Kidney glomerular epithelial cell (primary cell): ENCODE measurements around the gene GAREM1.
"Not testable (repeated sequence)": the region's sequence is repeated elsewhere in the genome, so short reads cannot be mapped to it uniquely, and the experiment has no call there.

Experiments used
- DNase-seq: peaks from one replicate; lab custom pipeline; 2025; lab: John Stamatoyannopoulos, UW

The GAREM1 gene

GRCh38 chr18:32470714-32471633 is at the start of gene GAREM1:
Gene GAREM1 (minus strand): TSS chr18:32470882. CDS start chr18:32470428, 454 bp downstream.
- peak; percentile 95 for DNase-seq

- DNase-seq = no peak
Measured at GRCh38 chr18:32511147-32511546, 40.5 kb upstream of the GAREM1 start.

GRCh38 chr18:32509111-32509510 is 38.4 kb upstream of the GAREM1 start:
- no peak for DNase-seq

DNA sequence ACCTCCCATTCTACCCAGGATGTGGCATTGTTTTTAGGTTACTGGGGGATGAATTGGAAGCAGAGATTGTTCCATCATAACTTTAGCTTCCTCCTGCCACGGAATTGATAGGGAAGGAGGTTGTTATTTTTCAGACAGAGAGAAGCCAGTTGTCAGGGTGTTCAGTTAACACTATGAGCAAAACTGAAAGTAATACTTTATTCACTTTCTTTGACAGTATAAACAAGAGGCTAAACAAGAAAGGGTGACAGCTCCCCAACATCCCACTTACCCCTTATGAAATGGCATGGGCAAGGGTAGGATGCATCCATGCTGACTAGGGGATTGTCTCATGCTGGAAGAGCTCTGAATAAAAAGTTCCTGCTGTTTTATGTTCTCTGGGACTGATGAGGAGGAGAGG is 36.4 kb upstream of the GAREM1 start:
- no peak for DNase-seq

GRCh38 chr18:32502014-32502413 is 31.3 kb upstream of the GAREM1 start:
- no peak for DNase-seq

GRCh38 chr18:32501242-32501641 is 30.6 kb upstream of the GAREM1 start:
- DNase-seq = not testable (repeated sequence)

GRCh38 chr18:32483002-32483401 is 12.3 kb upstream of the GAREM1 start:
- no peak for DNase-seq

DNA sequence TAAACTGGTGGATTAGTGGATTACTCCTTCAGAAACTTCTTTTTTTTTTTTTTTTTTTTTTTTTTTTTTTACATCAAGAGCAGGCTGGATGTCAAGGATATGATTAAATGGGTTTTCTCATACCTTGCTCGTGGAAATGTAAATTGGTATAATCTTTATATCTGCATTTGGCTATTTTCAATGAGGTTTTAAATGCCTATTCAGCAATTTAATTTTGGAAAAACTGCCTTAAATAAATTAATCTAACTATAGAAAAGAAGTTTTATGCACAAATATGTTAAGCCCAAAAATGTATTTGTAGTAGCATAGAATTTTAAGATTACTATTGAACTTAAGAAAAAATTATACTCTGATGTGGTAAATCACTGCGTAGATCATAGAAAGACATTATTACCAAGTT is 11.4 kb upstream of the GAREM1 start:
- no peak for DNase-seq

GRCh38 chr18:32480581-32480980 is 9.9 kb upstream of the GAREM1 start:
- no peak for DNase-seq

DNA sequence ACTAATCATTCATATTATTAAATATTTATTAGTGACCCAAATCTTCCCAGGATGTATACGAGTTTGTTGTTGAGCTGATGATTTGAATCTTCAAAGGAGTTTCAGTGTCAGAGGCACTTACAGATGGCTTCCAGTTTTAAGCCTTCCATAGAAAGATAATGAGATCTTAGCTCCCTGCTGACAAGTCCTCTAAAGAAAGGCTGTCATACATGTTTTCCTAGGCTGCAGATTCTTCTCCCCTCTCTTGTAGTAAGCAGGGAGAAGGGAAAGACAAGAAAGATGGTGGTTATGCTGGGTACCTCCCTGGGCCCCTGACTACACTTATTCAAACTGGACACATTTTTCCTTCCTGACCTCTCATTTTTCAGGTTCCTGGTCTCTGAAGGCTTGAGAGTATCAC is 8.1 kb upstream of the GAREM1 start:
- DNase-seq = no peak

- DNase-seq = no peak
Measured at GRCh38 chr18:32478317-32478716, 7.6 kb upstream of the GAREM1 start.

DNA sequence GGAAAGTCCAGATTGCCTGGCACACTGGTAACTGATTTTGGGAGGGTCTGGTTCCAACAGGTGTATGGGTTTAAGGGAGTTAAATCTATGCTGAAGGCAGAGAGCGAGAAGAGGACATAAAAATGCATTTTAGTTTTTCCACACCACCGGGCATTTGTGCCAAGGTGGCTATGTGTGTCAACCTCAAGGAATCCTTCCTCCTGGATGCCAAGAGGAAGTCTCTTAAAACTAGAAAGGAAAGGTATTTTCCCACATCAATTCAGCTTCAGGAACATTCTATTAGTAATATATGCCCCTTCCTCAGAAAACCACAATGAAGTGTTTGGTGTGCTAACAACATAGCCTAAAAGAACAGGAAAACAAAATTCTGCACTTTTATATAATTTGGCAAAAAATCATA is 5.4 kb upstream of the GAREM1 start:
- no peak for DNase-seq

DNA sequence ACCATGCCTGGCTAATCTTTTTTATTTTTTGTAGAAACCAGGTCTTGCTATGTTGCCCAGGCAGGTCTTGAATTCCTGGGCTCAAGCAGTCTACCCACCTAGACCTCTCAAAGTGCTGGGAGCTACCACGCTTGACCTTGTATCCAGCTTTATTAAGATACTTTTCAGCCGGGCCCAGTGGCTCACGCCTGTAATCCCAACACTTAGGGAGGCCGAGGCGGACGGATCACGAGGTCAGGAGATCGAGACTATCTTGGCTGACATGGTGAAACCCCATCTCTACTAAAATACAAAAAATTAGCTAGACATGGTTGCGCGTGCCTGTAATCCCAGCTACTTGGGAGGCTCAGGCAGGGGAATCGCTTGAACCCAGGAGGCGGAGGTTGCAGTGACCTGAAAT is 4.4 kb upstream of the GAREM1 start:
- DNase-seq = not testable (repeated sequence)

DNA sequence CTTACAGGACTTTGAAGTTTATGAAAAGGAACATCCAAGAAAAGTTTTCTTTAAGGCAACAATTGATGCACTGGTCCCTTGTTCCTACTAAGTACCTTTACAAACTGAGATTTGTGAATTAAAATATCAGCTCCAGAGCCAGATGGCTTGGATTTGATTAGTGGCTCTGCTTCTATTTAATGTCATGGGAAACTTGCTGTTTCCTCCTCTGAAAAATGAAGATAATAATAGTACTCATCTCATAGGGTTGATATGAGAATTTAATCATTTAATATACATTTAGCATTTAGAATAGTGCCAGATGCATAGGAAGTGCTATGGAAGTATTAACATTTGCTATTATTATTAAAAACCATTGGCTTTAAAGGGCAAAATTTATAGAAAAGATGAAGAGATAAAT is 2.6 kb upstream of the GAREM1 start:
- no peak for DNase-seq

- DNase-seq = no peak
Measured at GRCh38 chr18:32472841-32473240, 2.2 kb upstream of the GAREM1 start.

DNA sequence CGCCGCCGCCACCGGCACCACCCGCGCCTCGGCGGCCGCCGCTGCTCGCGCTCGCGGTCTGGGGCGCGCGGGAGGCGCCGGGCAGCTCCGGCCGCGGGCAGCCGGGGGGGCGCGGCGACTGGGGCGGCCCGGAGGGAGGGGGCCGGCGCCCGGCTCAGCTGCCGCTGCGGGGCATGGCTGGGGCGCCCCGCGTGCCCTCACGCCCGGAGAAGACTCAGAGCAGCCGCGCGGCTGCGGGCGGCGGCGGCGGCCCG is 295 bp downstream of the GAREM1 start:
- DNase-seq = no peak

DNA sequence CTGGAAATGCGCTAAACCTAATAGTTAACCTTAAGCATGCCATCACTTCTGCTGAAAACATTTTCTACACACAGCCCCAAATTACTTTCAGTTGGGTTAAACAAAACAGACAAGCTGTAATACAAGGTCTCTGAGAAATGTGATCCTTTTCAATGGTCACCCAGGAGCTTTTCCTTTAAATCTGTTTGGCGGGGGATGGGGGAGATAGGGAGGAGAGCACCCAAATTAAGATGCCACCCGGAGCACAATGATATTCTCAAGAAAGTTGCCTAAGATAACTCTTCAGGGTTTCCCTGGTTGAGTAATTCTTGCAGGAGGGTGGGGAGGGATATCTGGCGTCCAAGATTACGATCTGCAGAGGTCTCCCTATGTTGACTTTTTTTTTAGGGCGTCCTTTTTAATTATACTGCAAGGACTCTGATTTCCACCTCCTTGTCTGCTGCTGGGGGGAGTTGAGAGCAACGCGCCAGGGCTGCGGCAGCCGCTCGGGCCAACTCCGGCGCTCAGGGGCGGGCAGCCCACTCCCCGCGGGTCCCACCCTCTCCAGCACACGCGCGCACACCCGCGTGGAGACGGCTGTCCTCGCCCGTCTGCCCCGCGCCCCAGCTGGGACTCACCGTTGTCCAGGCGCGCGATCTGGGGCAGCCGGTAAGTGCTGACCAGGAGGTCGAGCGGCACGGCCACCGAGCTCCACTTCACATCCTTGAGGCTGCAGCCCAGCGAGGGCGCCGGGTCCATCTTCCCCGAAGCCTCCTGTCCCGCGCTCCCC is 807 bp downstream of the GAREM1 start:
- peak; percentile 33 for DNase-seq

DNA sequence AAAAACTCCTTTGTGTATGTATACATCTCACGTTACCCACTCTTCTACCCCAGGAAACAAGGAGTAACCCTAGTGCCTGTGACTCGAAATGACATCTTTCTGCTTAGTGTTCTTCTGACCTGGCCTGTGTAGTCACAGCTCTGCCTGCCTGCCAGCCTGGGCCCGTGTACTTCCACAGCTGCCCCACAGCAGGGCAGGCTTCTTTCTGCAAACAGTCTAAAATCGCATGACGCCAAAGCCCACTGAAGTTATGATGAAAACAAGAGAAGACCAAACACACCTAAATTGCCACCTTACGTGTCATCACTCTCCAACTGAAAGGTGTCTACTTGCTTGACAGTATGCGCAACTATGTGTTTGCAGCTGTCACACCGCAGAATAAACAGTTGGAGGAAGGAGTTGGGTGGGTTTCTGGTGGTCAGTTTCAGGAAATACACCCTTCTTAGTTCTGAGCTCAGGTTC is 1.5 kb downstream of the GAREM1 start:
- DNase-seq = peak; percentile 39

DNA sequence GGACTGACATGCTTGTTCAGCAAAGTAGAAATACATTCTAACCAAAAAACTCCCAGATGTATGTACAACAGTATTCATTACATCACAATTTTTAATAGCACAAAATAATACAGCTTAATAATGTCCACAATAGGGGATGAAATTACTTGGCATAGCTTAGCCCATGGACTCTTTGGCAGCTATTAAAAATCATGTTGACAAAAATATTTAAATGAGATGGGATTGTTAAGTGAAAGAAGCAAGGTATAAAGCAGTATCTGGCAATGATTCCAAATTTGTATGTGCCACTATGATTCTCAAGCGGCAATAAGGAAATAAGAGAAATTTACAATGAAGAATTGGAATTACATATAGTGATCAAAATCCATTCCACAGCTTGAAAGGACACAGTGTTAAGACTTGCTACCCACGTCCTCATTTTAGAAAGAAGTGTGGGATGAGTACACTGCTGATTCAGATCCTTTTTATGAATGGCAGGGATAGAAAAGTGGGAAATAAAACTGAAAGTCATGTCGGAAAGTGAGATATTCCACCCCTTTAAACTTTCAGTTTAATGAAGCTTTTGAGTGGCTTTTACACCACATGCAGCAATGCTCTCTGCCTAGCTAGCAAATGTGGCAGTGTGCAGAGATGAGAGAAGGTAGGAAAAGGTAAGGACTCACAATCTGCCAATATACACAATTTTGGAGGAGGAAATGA is 2.4 kb downstream of the GAREM1 start:
- DNase-seq = peak; percentile 22

GRCh38 chr18:32461709-32462272 is 8.9 kb downstream of the GAREM1 start:
- no peak for DNase-seq

- peak; percentile 46 for DNase-seq
Measured at GRCh38 chr18:32460171-32460731, 10.4 kb downstream of the GAREM1 start.
